IMR-90 (cell line): ENCODE data around the gene CTNND2. TPM values are rescaled to one million over a fixed set of nuclear protein-coding genes. Genes with fewer than 3 reads are reported as not detected.

Source experiments
- ATAC-seq: fragments of 200-7000 bp; cut with Tn5 transposase; 2 replicates; pipeline ENCODE4 v1.9.1; 2020; ENCODE audit warnings: low read depth, mild to moderate bottlenecking, moderate library complexity
- BruUV-seq: library from RNA; stranded (reverse); fragments of 400-500 nt; replicated peaks from 2 replicates; lab custom pipeline; 2021; lab: Mats Ljungman, UMichigan
- CTCF ChIA-PET: fragments of 300-600 bp; formaldehyde crosslinking; extraction: SDS; loops from one replicate; lab custom pipeline; 2021; ENCODE audit warnings: antibody characterized with exemption; lab: Yijun Ruan, JAX
- POLR2A ChIA-PET: fragments of 300-600 bp; sonication (Branson Sonifier 250); formaldehyde crosslinking; loops from one replicate; lab custom pipeline; 2022; ENCODE audit warnings: antibody characterized with exemption; ENCODE audit not compliant: unreplicated experiment; lab: Charles Lee
- DNase-seq: peaks from one replicate; pipeline ENCODE4 v3.0.0; 2013
- H2AFZ ChIP-seq: replicated peaks from 2 replicates; pipeline ENCODE3; 2013; ENCODE audit warnings: low read length, mild to moderate bottlenecking; ENCODE audit not compliant: poor library complexity
- H2AK5ac ChIP-seq: 2 replicates; pipeline ENCODE4 v1.6.1; 2013; ENCODE audit warnings: low read depth, low read length, inconsistent platforms
- H2AK9ac ChIP-seq: replicated peaks from 2 replicates; pipeline ENCODE3; 2013; ENCODE audit warnings: mild to moderate bottlenecking, low read depth, low read length, moderate library complexity; ENCODE audit not compliant: poor library complexity
- H2BK120ac ChIP-seq: 2 replicates; pipeline ENCODE4 v1.6.1; 2013; ENCODE audit warnings: low read depth, low read length, inconsistent platforms
- H2BK15ac ChIP-seq: 3 replicates; pipeline ENCODE4 v1.6.1; 2013; ENCODE audit warnings: low read depth, low read length, inconsistent platforms
- H2BK20ac ChIP-seq: 2 replicates; pipeline ENCODE4 v1.6.1; 2013; ENCODE audit warnings: low read depth, mild to moderate bottlenecking, inconsistent platforms, low read length, moderate library complexity
- H2BK5ac ChIP-seq: 2 replicates; pipeline ENCODE4 v1.6.1; 2013; ENCODE audit warnings: mild to moderate bottlenecking, low read depth, low read length, inconsistent platforms; ENCODE audit not compliant: poor library complexity, severe bottlenecking
- H3K14ac ChIP-seq: replicated peaks from 2 replicates; pipeline ENCODE4 v1.6.1; 2013; ENCODE audit warnings: low read depth, low read length, inconsistent platforms
- H3K18ac ChIP-seq: 2 replicates; pipeline ENCODE4 v1.6.1; 2013; ENCODE audit warnings: low read depth, low read length, control low read depth
- H3K23ac ChIP-seq: 2 replicates; pipeline ENCODE4 v1.6.1; 2013; ENCODE audit warnings: low read depth, low read length, inconsistent platforms
- H3K27ac ChIP-seq: 2 replicates; pipeline ENCODE4 v1.5.1; 2013; ENCODE audit warnings: mild to moderate bottlenecking, control low read depth, low read length; ENCODE audit not compliant: insufficient read depth
- H3K27me3 ChIP-seq: 2 replicates; pipeline ENCODE4 v1.6.1; 2013; ENCODE audit warnings: low read length; ENCODE audit not compliant: control insufficient read depth, insufficient read depth
- H3K36me3 ChIP-seq: 2 replicates; pipeline ENCODE4 v1.6.1; 2013; ENCODE audit warnings: low read length, mixed read lengths; ENCODE audit not compliant: control insufficient read depth, insufficient read depth
- H3K4ac ChIP-seq: 2 replicates; pipeline ENCODE4 v1.6.1; 2013; ENCODE audit warnings: low read depth, low read length, inconsistent platforms
- H3K4me1 ChIP-seq: 2 replicates; pipeline ENCODE4 v1.6.1; 2013; ENCODE audit warnings: low read length, mixed read lengths; ENCODE audit not compliant: control insufficient read depth, insufficient read depth
- H3K4me2 ChIP-seq: 2 replicates; pipeline ENCODE4 v1.6.1; 2013; ENCODE audit warnings: low read depth, mild to moderate bottlenecking, control low read depth, low read length, moderate library complexity
- H3K4me3 ChIP-seq: 2 replicates; pipeline ENCODE4 v1.5.1; 2013; ENCODE audit warnings: low read depth, mild to moderate bottlenecking, control low read depth, low read length, moderate library complexity; ENCODE audit not compliant: insufficient read depth
- H3K56ac ChIP-seq: 2 replicates; pipeline ENCODE4 v1.6.1; 2013; ENCODE audit warnings: low read length, inconsistent platforms; ENCODE audit not compliant: insufficient read depth; ENCODE audit errors: extremely low read depth
- H3K79me1 ChIP-seq, 2 experiments: 2 replicates each; pipeline ENCODE4 v1.6.1; 2013; ENCODE audit warnings: low read length in 2 of 2, inconsistent platforms in 1 of 2, low read depth in 1 of 2
- H3K9ac ChIP-seq: 2 replicates; pipeline ENCODE4 v1.6.1; 2013; ENCODE audit warnings: low read depth, low read length, control low read depth
- H3K9me1 ChIP-seq: 2 replicates; pipeline ENCODE4 v1.6.1; 2013; ENCODE audit warnings: low read length, inconsistent platforms; ENCODE audit not compliant: insufficient read depth
- H3K9me3 ChIP-seq: 2 replicates; pipeline ENCODE4 v1.6.1; 2013; ENCODE audit warnings: low read length; ENCODE audit not compliant: control insufficient read depth, insufficient read depth
- H4K20me1 ChIP-seq: 2 replicates; pipeline ENCODE4 v1.6.1; 2013; ENCODE audit warnings: low read length, inconsistent platforms; ENCODE audit not compliant: insufficient read depth
- H4K5ac ChIP-seq: 2 replicates; pipeline ENCODE4 v1.6.1; 2013; ENCODE audit warnings: mild to moderate bottlenecking, low read depth, low read length, control low read depth
- H4K8ac ChIP-seq, 2 experiments: 2 replicates each; pipeline ENCODE4 v1.6.1; 2013; ENCODE audit warnings: low read depth in 2 of 2, low read length in 2 of 2, control low read depth in 1 of 2, inconsistent platforms in 1 of 2
- H4K91ac ChIP-seq: 2 replicates; pipeline ENCODE4 v1.6.1; 2013; ENCODE audit warnings: low read depth, low read length, inconsistent platforms; ENCODE audit not compliant: insufficient read depth
- CTCF ChIP-seq: conservative IDR thresholded peaks from 2 replicates; pipeline ENCODE4 v1.5.1; 2012; ENCODE audit warnings: mild to moderate bottlenecking, low read depth, low read length, improper control_type of control experiment
- FOS ChIP-seq: fragments of 150-350 bp; IDR thresholded peaks from 2 replicates; pipeline ENCODE4 v1.6.1; 2016; ENCODE audit warnings: low read depth, low read length
- MAFK ChIP-seq: IDR thresholded peaks from 2 replicates; pipeline ENCODE4 v1.6.1; 2012; ENCODE audit warnings: low read depth, low read length, improper control_type of control experiment
- POLR2A ChIP-seq: IDR thresholded peaks from 2 replicates; pipeline ENCODE4 v1.6.1; 2012; ENCODE audit warnings: mild to moderate bottlenecking, low read depth, low read length
- RAD21 ChIP-seq: IDR thresholded peaks from 2 replicates; pipeline ENCODE4 v1.6.1; 2012; ENCODE audit warnings: low read length, improper control_type of control experiment
- SMC3 ChIP-seq: fragments of 150-350 bp; IDR thresholded peaks from 2 replicates; pipeline ENCODE4 v1.6.1; 2016; ENCODE audit warnings: low read depth, mild to moderate bottlenecking, antibody characterized with exemption, low read length, moderate library complexity
- WGBS, 2 experiments: methylation state at CpG; one replicate each; pipeline versions ENCODE4 v1.1.5 to v1.1.7; 2013; ENCODE audit warnings: missing lambda C conversion rate in 2 of 2; ENCODE audit not compliant: insufficient read length in 1 of 2; ENCODE audit errors: extremely low coverage in 2 of 2; 5-methylcytosine and 5-hydroxymethylcytosine counted together
- dilution Hi-C: fragments of 300-500 bp; cut with HindIII; formaldehyde crosslinking; loops from one replicate; pipeline ENCODE4 v1.14.3; 2018; ENCODE audit warnings: low sequenced_read_pairs; ENCODE audit not compliant: unreplicated experiment
- in situ Hi-C: fragments of 300-500 bp; cut with MboI; formaldehyde crosslinking; loops from 3 replicates; pipeline ENCODE4 v1.14.3; 2019; ENCODE audit warnings: low sequenced_read_pairs, inconsistent platforms, mixed read lengths
- intact Hi-C: fragments of 100-400 bp; cut with micrococcal nuclease; formaldehyde crosslinking; loops from 2 replicates; pipeline ENCODE4 v1.10.0; 2022
- polyA plus RNA-seq, 3 experiments: library from polyadenylated mRNA; depleted of rRNA; stranded (reverse); fragments of >200 nt; gene quantifications; 2 replicates each; pipeline ENCODE4 v1.2.3, GENCODE V29; 2012; ENCODE audit warnings: low replicate concordance in 1 of 3
- total RNA-seq: library from RNA; depleted of rRNA; stranded (reverse); fragments of >200 nt; gene quantifications from 2 replicates; pipeline ENCODE4 v1.2.3, GENCODE V29; 2012

Gene CTNND2
- total and polyA plus RNA-seq, 2 of the 4 experiments (the other 2 are of a cell fraction), result not detected

- no peak overlapping the region for H3K23ac ChIP-seq
- in situ Hi-C loops, result loop anchor here (10.0 kb wide), 2 partner anchors 486 to 726 kb away; no protein-coding TSS in a partner anchor
- no peak overlapping the region for H2AFZ ChIP-seq
- H3K9ac ChIP-seq, result no peak overlapping the region
- H2AK9ac ChIP-seq, result no peak overlapping the region
- H3K36me3 ChIP-seq, result no peaks in the 10 kb centered on the region
- no peaks in the 10 kb centered on the region for H3K9me3 ChIP-seq
- no peak overlapping the region for H3K4me2 ChIP-seq
- H2BK20ac ChIP-seq, result no peak overlapping the region
- H3K4ac ChIP-seq, result no peak overlapping the region
- no peak overlapping the region for H3K4me3 ChIP-seq
- H3K14ac ChIP-seq, result no peak overlapping the region
- no peak overlapping the region for H3K27ac ChIP-seq
- no peak for TF ChIP-seq MAFK
- no peak for TF ChIP-seq POLR2A
- TF ChIP-seq SMC3, result no peak
- TF ChIP-seq CTCF, result no peak
- no peak for TF ChIP-seq RAD21
- TF ChIP-seq FOS, result no peak
- no peaks in the 10 kb centered on the region for H3K79me1 ChIP-seq
- intact Hi-C loops, result no loop called here
- DNase-seq, result no peak
- no TSS peak for BruUV-seq
- no peak overlapping the region for H3K56ac ChIP-seq
- no peak overlapping the region for H3K18ac ChIP-seq
- H2AK5ac ChIP-seq, result no peak overlapping the region
- H4K20me1 ChIP-seq, result no peaks in the 10 kb centered on the region
- H3K4me1 ChIP-seq, result no peaks in the 10 kb centered on the region
- POLR2A ChIA-PET, result no interaction called here
- dilution Hi-C loops, result no loop called here
- H3K27me3 ChIP-seq, result no peaks in the 10 kb centered on the region
- 80% methylated on average over 1 of the region's 6 CpGs; no CpG with 5 or more reads in 1 of the 2 experiments for WGBS, 2 experiments
- H2BK15ac ChIP-seq, result no peak overlapping the region
- H4K5ac ChIP-seq, result no peak overlapping the region
- ATAC-seq, result no peak
- H4K91ac ChIP-seq, result no peak overlapping the region
- H2BK5ac ChIP-seq, result no peak overlapping the region
- no peak overlapping the region for H4K8ac ChIP-seq
- H3K9me1 ChIP-seq, result no peaks in the 10 kb centered on the region
- H2BK120ac ChIP-seq, result no peak overlapping the region
- CTCF ChIA-PET, result no interaction called here
Observed at GRCh38 chr5:11180890-11181289, 723.4 kb downstream of the CTNND2 start.
